ENCODE data around the gene MAD1L1.

DNA sequence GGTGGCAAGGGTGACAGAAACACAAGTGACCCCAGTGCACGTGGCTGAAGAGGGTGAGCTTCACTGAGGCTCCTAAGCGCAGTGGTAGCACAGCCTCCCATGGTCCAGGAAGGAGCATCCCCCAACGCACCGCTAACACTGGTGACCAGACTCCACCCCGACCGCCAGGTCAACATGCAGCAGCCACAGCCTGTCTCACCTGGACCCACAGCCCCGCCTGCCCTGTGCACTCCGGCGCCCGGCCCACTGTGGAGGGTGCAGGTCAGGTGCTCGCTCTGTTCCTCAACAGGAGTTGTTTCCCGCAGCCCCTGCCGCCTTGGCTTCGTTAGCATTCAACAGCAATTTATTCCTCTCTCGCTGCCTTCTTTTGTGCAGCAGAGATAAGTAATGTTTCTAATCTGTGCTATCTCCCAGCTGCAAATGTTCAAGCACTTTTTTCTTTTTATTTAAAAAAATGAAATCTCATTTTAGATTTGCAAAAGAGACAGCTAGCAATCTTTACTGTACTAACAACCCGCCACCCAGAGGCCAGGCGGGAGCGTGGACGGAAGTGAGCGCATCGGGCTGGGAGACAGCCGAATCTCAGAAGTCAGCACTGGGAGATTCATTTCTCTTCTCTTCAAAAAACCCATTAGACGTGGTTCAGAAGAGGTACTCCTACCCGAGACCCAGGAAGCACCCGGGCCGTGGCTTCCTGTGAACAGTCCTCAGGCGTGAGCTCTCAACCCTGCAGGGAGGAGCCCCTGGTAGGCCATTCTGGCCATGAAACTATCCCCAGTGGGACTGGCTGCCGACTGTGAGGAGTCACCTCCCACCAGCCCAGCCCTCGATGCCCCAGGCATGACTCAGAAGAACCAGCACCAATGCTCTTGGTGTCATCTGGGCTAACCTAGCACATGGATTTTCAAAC is 133.4 kb downstream of the MAD1L1 start:
- TF ChIP-seq POLR2A (IDR thresholded peaks at IDR 0.05; ENCODE audit: low read depth, low read length): no peak
- TF ChIP-seq, protein P1, sequence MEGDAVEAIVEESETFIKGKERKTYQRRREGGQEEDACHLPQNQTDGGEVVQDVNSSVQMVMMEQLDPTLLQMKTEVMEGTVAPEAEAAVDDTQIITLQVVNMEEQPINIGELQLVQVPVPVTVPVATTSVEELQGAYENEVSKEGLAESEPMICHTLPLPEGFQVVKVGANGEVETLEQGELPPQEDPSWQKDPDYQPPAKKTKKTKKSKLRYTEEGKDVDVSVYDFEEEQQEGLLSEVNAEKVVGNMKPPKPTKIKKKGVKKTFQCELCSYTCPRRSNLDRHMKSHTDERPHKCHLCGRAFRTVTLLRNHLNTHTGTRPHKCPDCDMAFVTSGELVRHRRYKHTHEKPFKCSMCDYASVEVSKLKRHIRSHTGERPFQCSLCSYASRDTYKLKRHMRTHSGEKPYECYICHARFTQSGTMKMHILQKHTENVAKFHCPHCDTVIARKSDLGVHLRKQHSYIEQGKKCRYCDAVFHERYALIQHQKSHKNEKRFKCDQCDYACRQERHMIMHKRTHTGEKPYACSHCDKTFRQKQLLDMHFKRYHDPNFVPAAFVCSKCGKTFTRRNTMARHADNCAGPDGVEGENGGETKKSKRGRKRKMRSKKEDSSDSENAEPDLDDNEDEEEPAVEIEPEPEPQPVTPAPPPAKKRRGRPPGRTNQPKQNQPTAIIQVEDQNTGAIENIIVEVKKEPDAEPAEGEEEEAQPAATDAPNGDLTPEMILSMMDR (IDR thresholded peaks at IDR 0.05; ENCODE audit: extremely low read depth in 1 of 2, insufficient read depth in 1 of 2, low read depth in 1 of 2, low read length in 2 of 2): no peak
- no peak for TF ChIP-seq EZH2 (IDR thresholded peaks at IDR 0.05; ENCODE audit: borderline replicate concordance, low read depth, low read length, severe bottlenecking)
